DOHH2 (cell line): Measurements from ENCODE around the gene VPS54.

ENCODE experiments used
- H3F3A ChIP-seq: fragments of 200-600 bp; sonication (generic), shearing (Covaris generic); 2 replicates; pipeline ENCODE4 v1.6.0; 2016; ENCODE audit warnings: antibody characterized with exemption, mild to moderate bottlenecking; ENCODE audit not compliant: control insufficient read depth, insufficient read depth
- H3K27ac ChIP-seq: fragments of 200-600 bp; sonication (generic); 2 replicates; pipeline ENCODE4 v1.5.1; 2014; ENCODE audit warnings: low read depth, mild to moderate bottlenecking, low read length, moderate library complexity
- H3K27me3 ChIP-seq: fragments of 200-600 bp; sonication (generic); 2 replicates; pipeline ENCODE4 v1.6.1; 2014; ENCODE audit warnings: mild to moderate bottlenecking, low read length, mixed read lengths; ENCODE audit not compliant: control insufficient read depth
- H3K36me3 ChIP-seq: fragments of 200-600 bp; sonication (generic); 2 replicates; pipeline ENCODE4 v1.6.1; 2014; ENCODE audit warnings: mild to moderate bottlenecking, low read length, moderate library complexity, mixed read lengths; ENCODE audit not compliant: control insufficient read depth
- H3K4me1 ChIP-seq: fragments of 200-600 bp; sonication (generic); 2 replicates; pipeline ENCODE4 v1.6.1; 2014; ENCODE audit warnings: mild to moderate bottlenecking, low read length, mixed read lengths; ENCODE audit not compliant: control insufficient read depth
- H3K4me2 ChIP-seq: fragments of 200-600 bp; sonication (generic); 2 replicates; pipeline ENCODE4 v1.6.0; 2014; ENCODE audit warnings: mild to moderate bottlenecking, low read length, moderate library complexity
- H3K4me3 ChIP-seq: fragments of 200-600 bp; sonication (generic); 2 replicates; pipeline ENCODE4 v1.5.1; 2014; ENCODE audit warnings: mild to moderate bottlenecking, low read length, mixed read lengths
- H3K79me2 ChIP-seq: fragments of 200-600 bp; sonication (generic); 2 replicates; pipeline ENCODE4 v1.6.1; 2014; ENCODE audit warnings: mild to moderate bottlenecking, low read length, mixed read lengths; ENCODE audit not compliant: control insufficient read depth
- H3K9me2 ChIP-seq: fragments of 200-600 bp; sonication (generic); replicated peaks from 2 replicates; pipeline ENCODE4 v1.6.1; 2014; ENCODE audit warnings: mild to moderate bottlenecking, low read length, mixed read lengths; ENCODE audit not compliant: control insufficient read depth
- H3K9me3 ChIP-seq: fragments of 200-600 bp; sonication (generic); 2 replicates; pipeline ENCODE4 v1.6.1; 2014; ENCODE audit warnings: antibody characterized with exemption, low read length, mixed read lengths; ENCODE audit not compliant: control insufficient read depth, insufficient read depth
- H4K20me1 ChIP-seq: fragments of 200-600 bp; sonication (generic); 2 replicates; pipeline ENCODE4 v1.6.0; 2014; ENCODE audit warnings: low read depth, mild to moderate bottlenecking, antibody characterized with exemption, low read length, moderate library complexity; ENCODE audit not compliant: control insufficient read depth, insufficient read depth
- CTCF ChIP-seq: fragments of 200-600 bp; sonication (generic); IDR thresholded peaks from one replicate; pipeline ENCODE4 v1.5.1; 2014; ENCODE audit warnings: antibody characterized with exemption, mild to moderate bottlenecking, low read depth, low read length; ENCODE audit not compliant: poor library complexity, severe bottlenecking
- EZH2phosphoT487 ChIP-seq: fragments of 200-600 bp; sonication (generic); IDR thresholded peaks from 2 replicates; pipeline ENCODE4 v1.6.1; 2017; ENCODE audit warnings: borderline replicate concordance, mild to moderate bottlenecking, antibody characterized with exemption, low read length, moderate library complexity, mixed read lengths

Gene VPS54

GRCh38 chr2:63863707-63864106, 155.5 kb downstream of the VPS54 start:
- no peaks in the 10 kb centered on the region for H4K20me1 ChIP-seq
- peaks cover 86% of the 10 kb centered on the region for H3K36me3 ChIP-seq
- no peak overlapping the region for H3K27ac ChIP-seq
- H3K27me3 ChIP-seq: no peaks in the 10 kb centered on the region
- H3K79me2 ChIP-seq: peaks cover 27% of the 10 kb centered on the region
- H3K4me1 ChIP-seq: peaks cover 7% of the 10 kb centered on the region
- 0 out of 2 replicates have a peak, but pooled peaks cover 8% of the 10 kb centered on the region for H3F3A ChIP-seq
- TF ChIP-seq EZH2phosphoT487: no peak
- TF ChIP-seq CTCF: no peak
- no peak overlapping the region for H3K4me2 ChIP-seq
- H3K9me2 ChIP-seq: no peaks in the 10 kb centered on the region
- no peak overlapping the region for H3K4me3 ChIP-seq
- no peaks in the 10 kb centered on the region for H3K9me3 ChIP-seq

GRCh38 chr2:63862806-63863205, 156.4 kb downstream of the VPS54 start:
- 0 out of 2 replicates have a peak, but pooled peaks cover 11% of the 10 kb centered on the region for H3F3A ChIP-seq
- no peaks in the 10 kb centered on the region for H4K20me1 ChIP-seq
- H3K4me3 ChIP-seq: no peak overlapping the region
- H3K9me2 ChIP-seq: no peaks in the 10 kb centered on the region
- H3K36me3 ChIP-seq: peaks cover 87% of the 10 kb centered on the region
- H3K27me3 ChIP-seq: no peaks in the 10 kb centered on the region
- H3K79me2 ChIP-seq: peaks cover 22% of the 10 kb centered on the region
- H3K4me1 ChIP-seq: peaks cover 7% of the 10 kb centered on the region
- H3K9me3 ChIP-seq: no peaks in the 10 kb centered on the region
- H3K27ac ChIP-seq: no peak overlapping the region
- no peak overlapping the region for H3K4me2 ChIP-seq
- no peak for TF ChIP-seq CTCF
- no peak for TF ChIP-seq EZH2phosphoT487

- Histone ChIP-seq H3K79me2 (peaks cover 28% of the 10 kb centered on the region), H3K36me3 (peaks cover 87% of the 10 kb centered on the region), H3K4me2 (no peak overlapping the region)
Measured at GRCh38 chr2:63861220-63861822, 157.9 kb downstream of the VPS54 start.

More at GRCh38 chr2:63861220-63861822, 157.9 kb downstream of the VPS54 start:
- Histone ChIP-seq H3F3A (peaks cover 14% of the 10 kb centered on the region; the same call in 1 of the 2 replicates), H4K20me1 (no peaks in the 10 kb centered on the region), H3K27me3 (no peaks in the 10 kb centered on the region), H3K9me3 (no peaks in the 10 kb centered on the region), H3K27ac (no peak overlapping the region), H3K4me1 (peaks cover 7% of the 10 kb centered on the region), H3K4me3 (no peak overlapping the region), H3K9me2 (no peaks in the 10 kb centered on the region)
- TF ChIP-seq EZH2phosphoT487 (no peak), CTCF (peak; percentile 70)
